ENCODE measurements around the gene MYO1E. TPM values are rescaled to one million over a fixed set of nuclear protein-coding genes. Genes with fewer than 3 reads are reported as not detected.

MYO1E gene
- total RNA-seq, 1 experiment from 2014 or later: 68.8 TPM

- H3F3A ChIP-seq (ENCODE audit: low read length, unreplicated experiment): no peaks in the 10 kb centered on the region
- H3K27ac ChIP-seq (ENCODE audit: low read length): no peak overlapping the region
- CTCF ChIA-PET: no interaction called here
- no peaks in the 10 kb centered on the region for H3K4me1 ChIP-seq (ENCODE audit: insufficient read depth, low read length)
- POLR2A ChIA-PET (ENCODE audit: unreplicated experiment): no interaction called here
- TF ChIP-seq EZH2phosphoT487 (IDR thresholded peaks at IDR 0.05; ENCODE audit: borderline replicate concordance, low read length) (no peak), CTCF (conservative IDR thresholded peaks at IDR 0.05; ENCODE audit: low read depth, low read length) (no peak), EZH2 (IDR thresholded peaks at IDR 0.05; ENCODE audit: low read length, unreplicated experiment) (no peak)
- H3K36me3 ChIP-seq (ENCODE audit: low read depth, low read length): peaks cover 30% of the 10 kb centered on the region
- no peak for ATAC-seq
- H3K79me2 ChIP-seq (ENCODE audit: low read length): no peaks in the 10 kb centered on the region
- no peak overlapping the region for H3K4me2 ChIP-seq (ENCODE audit: low read length)
- no peaks in the 10 kb centered on the region for H4K20me1 ChIP-seq (ENCODE audit: low read length)
- H3K27me3 ChIP-seq (ENCODE audit: low read length): no peaks in the 10 kb centered on the region
- H3K4me3 ChIP-seq (ENCODE audit: low read length): no peak overlapping the region
- no peak overlapping the region for H3K9ac ChIP-seq (ENCODE audit: low read length)
- H3K9me2 ChIP-seq (replicated peaks; ENCODE audit: low read length): no peaks in the 10 kb centered on the region
- intact Hi-C loops (cut with micrococcal nuclease): no loop called here
- BruUV-seq (replicated peaks): no TSS peak
- no peak for DNase-seq
- no peak overlapping the region for H2AFZ ChIP-seq (ENCODE audit: low read length)
- H3K9me3 ChIP-seq (ENCODE audit: low read length): no peaks in the 10 kb centered on the region
Measured at GRCh38 chr15:59154243-59154642, 218.4 kb downstream of the MYO1E start.

- Histone ChIP-seq H3K79me2 (ENCODE audit: low read length) (no peaks in the 10 kb centered on the region), H2AFZ (ENCODE audit: low read length) (no peak overlapping the region), H3K9me3 (ENCODE audit: low read length) (no peaks in the 10 kb centered on the region), H3F3A (ENCODE audit: low read length, unreplicated experiment) (no peaks in the 10 kb centered on the region), H3K9me2 (replicated peaks; ENCODE audit: low read length) (no peaks in the 10 kb centered on the region), H3K4me3 (ENCODE audit: low read length) (no peak overlapping the region), H3K27me3 (ENCODE audit: low read length) (no peaks in the 10 kb centered on the region), H3K4me1 (ENCODE audit: insufficient read depth, low read length) (no peaks in the 10 kb centered on the region), H4K20me1 (ENCODE audit: low read length) (no peaks in the 10 kb centered on the region), H3K4me2 (ENCODE audit: low read length) (no peak overlapping the region), H3K27ac (ENCODE audit: low read length) (no peak overlapping the region), H3K9ac (ENCODE audit: low read length) (no peak overlapping the region), H3K36me3 (ENCODE audit: low read depth, low read length) (peaks cover 27% of the 10 kb centered on the region)
- ChIA-PET POLR2A (ENCODE audit: unreplicated experiment) (no interaction called here), CTCF (no interaction called here)
- intact Hi-C loops (cut with micrococcal nuclease): no loop called here
- no TSS peak for BruUV-seq (replicated peaks)
- TF ChIP-seq CTCF (conservative IDR thresholded peaks at IDR 0.05; ENCODE audit: low read depth, low read length) (no peak), EZH2 (IDR thresholded peaks at IDR 0.05; ENCODE audit: low read length, unreplicated experiment) (no peak), EZH2phosphoT487 (IDR thresholded peaks at IDR 0.05; ENCODE audit: borderline replicate concordance, low read length) (no peak)
- ATAC-seq (no peak), DNase-seq (no peak)
Measured at GRCh38 chr15:59153466-59153865, 219.2 kb downstream of the MYO1E start.

- DNase-seq (no peak), ATAC-seq (no peak)
- BruUV-seq (replicated peaks): no TSS peak
- Histone ChIP-seq H4K20me1 (ENCODE audit: low read length) (no peaks in the 10 kb centered on the region), H2AFZ (ENCODE audit: low read length) (no peak overlapping the region), H3K9me2 (replicated peaks; ENCODE audit: low read length) (no peaks in the 10 kb centered on the region), H3K4me2 (ENCODE audit: low read length) (no peak overlapping the region), H3F3A (ENCODE audit: low read length, unreplicated experiment) (no peaks in the 10 kb centered on the region), H3K9ac (ENCODE audit: low read length) (no peak overlapping the region), H3K4me3 (ENCODE audit: low read length) (no peak overlapping the region), H3K36me3 (ENCODE audit: low read depth, low read length) (peaks cover 23% of the 10 kb centered on the region), H3K79me2 (ENCODE audit: low read length) (no peaks in the 10 kb centered on the region), H3K27ac (ENCODE audit: low read length) (no peak overlapping the region), H3K27me3 (ENCODE audit: low read length) (no peaks in the 10 kb centered on the region), H3K4me1 (ENCODE audit: insufficient read depth, low read length) (no peaks in the 10 kb centered on the region), H3K9me3 (ENCODE audit: low read length) (no peaks in the 10 kb centered on the region)
- TF ChIP-seq EZH2 (IDR thresholded peaks at IDR 0.05; ENCODE audit: low read length, unreplicated experiment): no peak
- TF ChIP-seq CTCF (conservative IDR thresholded peaks at IDR 0.05; ENCODE audit: low read depth, low read length): no peak
- TF ChIP-seq EZH2phosphoT487 (IDR thresholded peaks at IDR 0.05; ENCODE audit: borderline replicate concordance, low read length): no peak
- ChIA-PET CTCF (no interaction called here), POLR2A (ENCODE audit: unreplicated experiment) (no interaction called here)
- intact Hi-C loops (cut with micrococcal nuclease): no loop called here
Measured at GRCh38 chr15:59152694-59153450, 219.8 kb downstream of the MYO1E start.
